ENCODE measurements around the gene ARSB. TPM values are rescaled to one million over a fixed set of nuclear protein-coding genes. Genes with fewer than 3 reads are reported as not detected.
"Not testable (repeated sequence)": the region's sequence is repeated elsewhere in the genome, so short reads cannot be mapped to it uniquely, and the experiment has no call there.

Gene ARSB
- polyA plus RNA-seq, 1 donor, result 19.4 TPM

- no peak for DNase-seq
These were observed 54.4 kb downstream of the ARSB start for GRCh38 chr5:78930721-78931120.

GRCh38 chr5:78929833-78930232 is 55.3 kb downstream of the ARSB start:
- no peak for DNase-seq

- DNase-seq, result no peak
These were observed 57.3 kb downstream of the ARSB start for GRCh38 chr5:78927657-78928282.

- no peak for DNase-seq
These were observed 58.9 kb downstream of the ARSB start for GRCh38 chr5:78926252-78926651.

GRCh38 chr5:78925129-78925876 is 59.8 kb downstream of the ARSB start:
- DNase-seq, result no peak

GRCh38 chr5:78923622-78923970 is 61.5 kb downstream of the ARSB start:
- no peak for DNase-seq

- no peak for DNase-seq
These were observed 62.1 kb downstream of the ARSB start for GRCh38 chr5:78922879-78923621.

- no peak for DNase-seq
These were observed 64.5 kb downstream of the ARSB start for GRCh38 chr5:78920604-78921003.

- no peak for DNase-seq
These were observed 65.3 kb downstream of the ARSB start for GRCh38 chr5:78919796-78920195.

GRCh38 chr5:78916044-78916443 is 69.1 kb downstream of the ARSB start:
- DNase-seq, result no peak

- DNase-seq, result no peak
These were observed 69.9 kb downstream of the ARSB start for GRCh38 chr5:78915170-78915569.

- DNase-seq, result no peak
These were observed 72.3 kb downstream of the ARSB start for GRCh38 chr5:78912811-78913210.

GRCh38 chr5:78912085-78912771 is 72.9 kb downstream of the ARSB start:
- peak; percentile 74 for DNase-seq

- not testable (repeated sequence) for DNase-seq
These were observed 75.7 kb downstream of the ARSB start for GRCh38 chr5:78909224-78909983.

GRCh38 chr5:78908173-78909061 is 76.7 kb downstream of the ARSB start:
- DNase-seq, result peak; percentile 88

- peak; percentile 86 for DNase-seq
These were observed 77.7 kb downstream of the ARSB start for GRCh38 chr5:78907255-78907891.

GRCh38 chr5:78905084-78905938 is 79.8 kb downstream of the ARSB start:
- DNase-seq, result no peak

- DNase-seq, result no peak
These were observed 81.2 kb downstream of the ARSB start for GRCh38 chr5:78903861-78904260.

GRCh38 chr5:78903353-78903752 is 81.8 kb downstream of the ARSB start:
- no peak for DNase-seq

- DNase-seq, result no peak
These were observed 85.2 kb downstream of the ARSB start for GRCh38 chr5:78899922-78900362.
